SK-N-MC (cell line): ENCODE measurements around the gene SLC5A9.

Experiments
- EZH2 ChIP-seq: fragments of 200-600 bp; sonication (generic); IDR thresholded peaks from one replicate; pipeline ENCODE4 v1.6.1; 2017; ENCODE audit warnings: antibody characterized with exemption
- FOXP2 ChIP-seq: optimal IDR thresholded peaks from 2 replicates; pipeline ENCODE3; 2011; ENCODE audit warnings: mild to moderate bottlenecking, moderate library complexity; ENCODE audit not compliant: insufficient read depth; ENCODE audit errors: extremely low read length, control extremely low read depth
- POLR2AphosphoS5 ChIP-seq: IDR thresholded peaks from 2 replicates; pipeline ENCODE4 v1.6.1; 2012; ENCODE audit warnings: mild to moderate bottlenecking, low read depth, low read length, borderline replicate concordance

GRCh38 chr1:48233666-48234485 lies 11.4 kb downstream of the SLC5A9 start:
- no peak for TF ChIP-seq POLR2AphosphoS5
- no peak for TF ChIP-seq EZH2
- no peak for TF ChIP-seq FOXP2
